Measurements from ENCODE around the gene PDLIM5. TPM values are rescaled to one million over a fixed set of nuclear protein-coding genes. Genes with fewer than 3 reads are reported as not detected.

Gene PDLIM5
- total RNA-seq, 1 experiment from 2014 or later: 58.0 TPM

DNA sequence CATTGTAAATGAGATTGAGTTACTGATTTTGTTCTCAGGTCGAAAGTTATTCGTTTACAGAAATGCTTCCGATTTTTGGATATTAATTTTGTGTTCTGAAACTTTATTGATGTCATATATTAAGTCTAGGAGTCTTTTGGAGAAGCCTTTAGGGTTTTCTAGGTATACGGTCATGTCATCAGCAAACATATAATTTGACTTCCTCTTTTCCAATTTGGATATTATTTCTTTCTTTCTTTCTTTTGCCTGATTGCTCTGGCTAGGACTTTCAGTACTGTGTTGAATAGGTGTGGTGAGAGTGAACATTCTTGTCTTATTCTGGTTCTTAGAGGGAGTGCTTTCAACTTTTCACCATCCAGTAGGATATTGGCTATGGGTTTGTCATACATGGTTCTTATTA is 35.4 kb upstream of the PDLIM5 start:
- no peak overlapping the region for H2BK15ac ChIP-seq (ENCODE audit: low read depth, low read length)
- H4K5ac ChIP-seq (ENCODE audit: insufficient read length, low read depth, low read length): no peak overlapping the region
- no peaks in the 10 kb centered on the region for H3K79me2 ChIP-seq (ENCODE audit: insufficient read depth, low read length)
- Mint-ChIP-seq H3K36me3 (ENCODE audit: insufficient read depth in 1 of 3, low read depth in 3 of 3) (peaks cover 0 to 4% (median 0%) of the 10 kb centered on the region in 3 experiments; a peak in 3 of 7 replicates), H3K27ac (no peak overlapping the region), H3K4me3 (no peak overlapping the region), H3K27me3 (ENCODE audit: low read depth) (no peaks in the 10 kb centered on the region), H3K4me1 (peaks cover 20 to 32% of the 10 kb centered on the region in 2 experiments), H3K9me3 (peaks cover 0 to 6% of the 10 kb centered on the region in 2 experiments; a peak in 2 of 5 replicates)
- no peak overlapping the region for H3K56ac ChIP-seq (ENCODE audit: insufficient read length, low read depth, low read length)
- H2BK12ac ChIP-seq (ENCODE audit: insufficient read length, low read depth, low read length): no peak overlapping the region
- H2BK5ac ChIP-seq (ENCODE audit: insufficient read length, low read length): no peak overlapping the region
- H3K9ac ChIP-seq (ENCODE audit: extremely low read depth, insufficient read length, low read length): no peak overlapping the region
- H3T11ph ChIP-seq (ENCODE audit: low read length): no peak overlapping the region
- no peak overlapping the region for H4K8ac ChIP-seq (replicated peaks; ENCODE audit: insufficient read length, low read depth, low read length)
- no peaks in the 10 kb centered on the region for H4K20me1 ChIP-seq (ENCODE audit: control insufficient read depth, insufficient read depth, insufficient read length)
- no CpG with 5 or more reads among the region's 4 CpGs for WGBS (ENCODE audit: extremely low coverage, insufficient read length, low lambda C conversion rate)
- H2AFZ ChIP-seq (ENCODE audit: low read length): no peak overlapping the region
- no peaks in the 10 kb centered on the region for H3K79me1 ChIP-seq (ENCODE audit: insufficient read depth, low read depth, low read length, poor library complexity, severe bottlenecking)
- H3K4ac ChIP-seq (ENCODE audit: low read depth, low read length): no peak overlapping the region
- H2AK5ac ChIP-seq (ENCODE audit: insufficient read length, low read length): no peak overlapping the region
- no peak overlapping the region for H3K4me2 ChIP-seq (ENCODE audit: insufficient read depth, insufficient read length, low read length)
- H3K9me3 ChIP-seq (ENCODE audit: control insufficient read depth, low read depth, low read length): no peaks in the 10 kb centered on the region
- no peak overlapping the region for H2BK120ac ChIP-seq (ENCODE audit: low read depth, low read length, poor library complexity, severe bottlenecking)
- H3K23me2 ChIP-seq (ENCODE audit: insufficient read length, low read depth, low read length, poor library complexity, severe bottlenecking): no peaks in the 10 kb centered on the region
- H3K27ac ChIP-seq (ENCODE audit: insufficient read length, low read depth, low read length): no peak overlapping the region
- no peaks in the 10 kb centered on the region for H3K27me3 ChIP-seq (ENCODE audit: insufficient read depth, low read length)
- no peak overlapping the region for H2BK20ac ChIP-seq (ENCODE audit: low read depth, low read length, poor library complexity, severe bottlenecking)
- H3K23ac ChIP-seq (ENCODE audit: insufficient read length, low read depth, low read length): no peak overlapping the region
- no peak overlapping the region for H4K91ac ChIP-seq (ENCODE audit: insufficient read length, low read depth, low read length)
- DNase-seq: no peak
- no peak overlapping the region for H3K18ac ChIP-seq (ENCODE audit: insufficient read length, low read depth, low read length)
- TF ChIP-seq, protein P1, sequence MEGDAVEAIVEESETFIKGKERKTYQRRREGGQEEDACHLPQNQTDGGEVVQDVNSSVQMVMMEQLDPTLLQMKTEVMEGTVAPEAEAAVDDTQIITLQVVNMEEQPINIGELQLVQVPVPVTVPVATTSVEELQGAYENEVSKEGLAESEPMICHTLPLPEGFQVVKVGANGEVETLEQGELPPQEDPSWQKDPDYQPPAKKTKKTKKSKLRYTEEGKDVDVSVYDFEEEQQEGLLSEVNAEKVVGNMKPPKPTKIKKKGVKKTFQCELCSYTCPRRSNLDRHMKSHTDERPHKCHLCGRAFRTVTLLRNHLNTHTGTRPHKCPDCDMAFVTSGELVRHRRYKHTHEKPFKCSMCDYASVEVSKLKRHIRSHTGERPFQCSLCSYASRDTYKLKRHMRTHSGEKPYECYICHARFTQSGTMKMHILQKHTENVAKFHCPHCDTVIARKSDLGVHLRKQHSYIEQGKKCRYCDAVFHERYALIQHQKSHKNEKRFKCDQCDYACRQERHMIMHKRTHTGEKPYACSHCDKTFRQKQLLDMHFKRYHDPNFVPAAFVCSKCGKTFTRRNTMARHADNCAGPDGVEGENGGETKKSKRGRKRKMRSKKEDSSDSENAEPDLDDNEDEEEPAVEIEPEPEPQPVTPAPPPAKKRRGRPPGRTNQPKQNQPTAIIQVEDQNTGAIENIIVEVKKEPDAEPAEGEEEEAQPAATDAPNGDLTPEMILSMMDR (conservative IDR thresholded peaks at IDR 0.05): no peak
- H3K14ac ChIP-seq (ENCODE audit: insufficient read depth, low read length): no peak overlapping the region
- H3K4me1 ChIP-seq (ENCODE audit: insufficient read depth, low read length): no peaks in the 10 kb centered on the region; the same call in 1 of the 2 replicates

All from H9 (cell line).